MCF 10A (cell line): Measurements from ENCODE around the gene BRD7. TPM values are rescaled to one million over a fixed set of nuclear protein-coding genes. Genes with fewer than 3 reads are reported as not detected.

Experiments
- BruUV-seq: library from RNA; stranded (reverse); fragments of 400-500 nt; replicated peaks from 2 replicates; lab custom pipeline; 2021; lab: Mats Ljungman, UMichigan
- CTCF ChIA-PET: fragments of 300-600 bp; sonication (Branson Sonifier 250); formaldehyde crosslinking; extraction: SDS; loops from one replicate; lab custom pipeline; 2021; ENCODE audit warnings: antibody characterized with exemption, inconsistent platforms; lab: Yijun Ruan, JAX
- POLR2A ChIA-PET: fragments of 300-600, 350-650 bp; sonication (Branson Sonifier 250); formaldehyde crosslinking; extraction: SDS; loops from one replicate; lab custom pipeline; 2020; ENCODE audit warnings: antibody characterized with exemption, inconsistent platforms; lab: Yijun Ruan, JAX
- DNase-seq: peaks from one replicate; pipeline ENCODE4 v3.0.0-alpha.2; 2018; ENCODE audit not compliant: unreplicated experiment
- H3K27ac Mint-ChIP-seq: one replicate; pipeline ENCODE4 v1.8.0; 2022; ENCODE audit warnings: mild to moderate bottlenecking, low read depth, mixed read lengths; ENCODE audit not compliant: unreplicated experiment
- H3K27me3 Mint-ChIP-seq: one replicate; pipeline ENCODE4 v1.8.0; 2022; ENCODE audit warnings: mixed read lengths; ENCODE audit not compliant: insufficient read depth, unreplicated experiment
- H3K36me3 Mint-ChIP-seq: one replicate; pipeline ENCODE4 v1.8.0; 2022; ENCODE audit warnings: mild to moderate bottlenecking, moderate library complexity, mixed read lengths; ENCODE audit not compliant: insufficient read depth, unreplicated experiment
- H3K4me1 Mint-ChIP-seq: one replicate; pipeline ENCODE4 v1.8.0; 2022; ENCODE audit warnings: mixed read lengths; ENCODE audit not compliant: insufficient read depth, unreplicated experiment
- H3K4me3 Mint-ChIP-seq: one replicate; pipeline ENCODE4 v1.8.0; 2022; ENCODE audit warnings: mild to moderate bottlenecking, moderate library complexity, mixed read lengths; ENCODE audit not compliant: unreplicated experiment
- H3K9me3 Mint-ChIP-seq: one replicate; pipeline ENCODE4 v1.8.0; 2022; ENCODE audit warnings: mixed read lengths; ENCODE audit not compliant: unreplicated experiment
- CTCF ChIP-seq: fragments of 200-600 bp; IDR thresholded peaks from one replicate; pipeline ENCODE4 v1.8.0; 2022; ENCODE audit warnings: antibody characterized with exemption, mild to moderate bottlenecking; ENCODE audit not compliant: unreplicated experiment
- intact Hi-C: fragments of 100-400 bp; cut with micrococcal nuclease; formaldehyde crosslinking; loops from 2 replicates; pipeline ENCODE4 v1.14.1; 2022
- total RNA-seq: library from RNA; stranded (reverse); gene quantifications from 2 replicates; pipeline ENCODE4 v1.2.3, GENCODE V29; 2022

The BRD7 gene
- total RNA-seq, 1 experiment from 2014 or later, result 75.9 TPM

- no TSS peak for BruUV-seq
- Mint-ChIP-seq H3K9me3 (no peaks in the 10 kb centered on the region), H3K4me3 (no peak overlapping the region), H3K4me1 (no peaks in the 10 kb centered on the region), H3K27me3 (no peaks in the 10 kb centered on the region), H3K36me3 (no peaks in the 10 kb centered on the region), H3K27ac (no peak overlapping the region)
- intact Hi-C loops, result no loop called here
- CTCF ChIA-PET, result interaction anchor here (0.6 to 1.5 kb wide), 3 partner anchors 12 to 326 kb away, joined by 3 to 4 read pairs (median 3); partner anchors contain the start of gene BRD7
- DNase-seq, result no peak
- no peak for TF ChIP-seq CTCF
- POLR2A ChIA-PET, result no interaction called here
Measured at GRCh38 chr16:50386139-50386538, 17.4 kb upstream of the BRD7 start.

- CTCF ChIA-PET, result interaction anchor here (0.6 to 2.4 kb wide), 5 partner anchors 10 to 293 kb away, joined by 3 to 11 read pairs (median 3); no protein-coding TSS in a partner anchor
- no peaks in the 10 kb centered on the region for H3K9me3 Mint-ChIP-seq
- POLR2A ChIA-PET, result interaction anchor here (0.7 kb wide), 1 partner anchor 16 kb away, joined by 5 read pairs; the partner anchor contains the start of gene BRD7
- no peak overlapping the region for H3K4me3 Mint-ChIP-seq
- DNase-seq, result no peak
- H3K36me3 Mint-ChIP-seq, result no peaks in the 10 kb centered on the region
- H3K4me1 Mint-ChIP-seq, result no peaks in the 10 kb centered on the region
- no TSS peak for BruUV-seq
- intact Hi-C loops, result no loop called here
- TF ChIP-seq CTCF, result no peak
- no peaks in the 10 kb centered on the region for H3K27me3 Mint-ChIP-seq
- H3K27ac Mint-ChIP-seq, result no peak overlapping the region
Measured at GRCh38 chr16:50384500-50385135, 15.8 kb upstream of the BRD7 start.

GRCh38 chr16:50381679-50382440, 13.1 kb upstream of the BRD7 start:
- no peak overlapping the region for H3K4me3 Mint-ChIP-seq

More at GRCh38 chr16:50381679-50382440, 13.1 kb upstream of the BRD7 start:
- peaks cover 6% of the 10 kb centered on the region for H3K36me3 Mint-ChIP-seq
- no peak for DNase-seq
- no peaks in the 10 kb centered on the region for H3K4me1 Mint-ChIP-seq
- H3K9me3 Mint-ChIP-seq, result no peaks in the 10 kb centered on the region
- H3K27me3 Mint-ChIP-seq, result no peaks in the 10 kb centered on the region
- CTCF ChIA-PET, result interaction anchor here (0.6 kb wide), 1 partner anchor 185 kb away, joined by 3 read pairs; no protein-coding TSS in a partner anchor
- TF ChIP-seq CTCF, result no peak
- no peak overlapping the region for H3K27ac Mint-ChIP-seq
- POLR2A ChIA-PET, result no interaction called here
- intact Hi-C loops, result no loop called here
- BruUV-seq, result no TSS peak
